Endothelial cell of umbilical vein (primary cell): ENCODE results near the gene ELK3. TPM values are rescaled to one million over a fixed set of nuclear protein-coding genes. Genes with fewer than 3 reads are reported as not detected.

Experiments used
- BruUV-seq: library from RNA; stranded (reverse); fragments of 400-500 nt; replicated peaks from 2 replicates; lab custom pipeline; 2021; lab: Mats Ljungman, UMichigan
- CTCF ChIA-PET: fragments of 300-600, 350-600 bp; sonication (Branson Sonifier 250); formaldehyde crosslinking; loops from one replicate; lab custom pipeline; 2021; ENCODE audit warnings: antibody characterized with exemption, inconsistent platforms; lab: Charles Lee
- POLR2A ChIA-PET: fragments of 300-600, 350-600 bp; sonication (Branson Sonifier 250); formaldehyde crosslinking; loops from one replicate; lab custom pipeline; 2021; ENCODE audit warnings: antibody characterized with exemption, inconsistent platforms; lab: Charles Lee
- DNase-seq: peaks from one replicate; pipeline ENCODE4 v3.0.0-alpha.2; 2011; ENCODE audit warnings: low read depth, low spot score
- FAIRE-seq: peaks from 2 replicates; lab custom pipeline; 2011; peaks lifted over from hg19 to GRCh38; lab: Jason Lieb, UNC
- H2AFZ ChIP-seq: 2 replicates; pipeline ENCODE4 v1.6.0; 2012; ENCODE audit warnings: low read depth, low read length, control low read depth, inconsistent platforms
- H3K27ac ChIP-seq: 2 replicates; pipeline ENCODE4 v1.5.1; 2011; ENCODE audit warnings: low read depth, mild to moderate bottlenecking, control low read depth, low read length, moderate library complexity; ENCODE audit not compliant: insufficient read depth
- H3K27me3 ChIP-seq, 2 experiments: 2 replicates each; pipeline versions ENCODE4 v1.6.0 to v1.6.1; 2011; ENCODE audit warnings: low read length in 2 of 2, mixed read lengths in 1 of 2; ENCODE audit not compliant: control insufficient read depth in 2 of 2, insufficient read depth in 2 of 2
- H3K36me3 ChIP-seq, 2 experiments: 2 replicates in 1 of 2; 3 replicates in 1 of 2; pipeline ENCODE4 v1.5.1; 2011; ENCODE audit warnings: low read length in 2 of 2, mild to moderate bottlenecking in 1 of 2, moderate library complexity in 1 of 2; ENCODE audit not compliant: control insufficient read depth in 2 of 2, insufficient read depth in 2 of 2; ENCODE audit errors: extremely low read depth in 1 of 2
- H3K4me1 ChIP-seq: 3 replicates; pipeline ENCODE4 v1.5.1; 2011; ENCODE audit warnings: mild to moderate bottlenecking, low read length; ENCODE audit not compliant: control insufficient read depth, insufficient read depth; ENCODE audit errors: extremely low read depth
- H3K4me2 ChIP-seq: 2 replicates; pipeline ENCODE4 v1.6.1; 2011; ENCODE audit warnings: low read length, control low read depth, mixed read lengths; ENCODE audit not compliant: insufficient read depth
- H3K4me3 ChIP-seq, 3 experiments: fragments of 200-600 bp in 1 of 3; sonication (generic), shearing (Covaris generic) in 1 of 3; replicated peaks in 1 of 3; 2 replicates each; pipeline ENCODE4 v1.5.1; 2011 to 2016; ENCODE audit warnings: control low read depth in 3 of 3, low read length in 3 of 3, mild to moderate bottlenecking in 2 of 3, inconsistent platforms in 1 of 3, low read depth in 1 of 3, moderate library complexity in 1 of 3; ENCODE audit not compliant: insufficient read depth in 1 of 3
- H3K79me2 ChIP-seq: 2 replicates; pipeline ENCODE4 v1.6.0; 2012; ENCODE audit warnings: low read length, inconsistent platforms; ENCODE audit not compliant: control insufficient read depth, insufficient read depth
- H3K9ac ChIP-seq: replicated peaks from 2 replicates; pipeline ENCODE3; 2011; ENCODE audit warnings: low read length, control low read depth; ENCODE audit not compliant: insufficient read depth; ENCODE audit errors: extremely low read depth
- H3K9me1 ChIP-seq: replicated peaks from 3 replicates; pipeline ENCODE4 v1.6.0; 2011; ENCODE audit warnings: mild to moderate bottlenecking, low read length; ENCODE audit not compliant: control insufficient read depth, insufficient read depth; ENCODE audit errors: extremely low read depth
- H3K9me3 ChIP-seq: replicated peaks from 2 replicates; pipeline ENCODE4 v1.5.1; 2012; ENCODE audit warnings: low read length, inconsistent platforms; ENCODE audit not compliant: control insufficient read depth, insufficient read depth
- H4K20me1 ChIP-seq: replicated peaks from 2 replicates; pipeline ENCODE3; 2011; ENCODE audit warnings: mild to moderate bottlenecking, low read length; ENCODE audit not compliant: control insufficient read depth, insufficient read depth; ENCODE audit errors: extremely low read depth
- CTCF ChIP-seq, 2 donors: IDR thresholded peaks; 1 replicate in 1 of 2; 2 replicates in 1 of 2; pipeline ENCODE4 v1.5.1; 2011; ENCODE audit warnings: low read length in 2 of 2, mild to moderate bottlenecking in 2 of 2, moderate library complexity in 2 of 2, control low read depth in 1 of 2, inconsistent platforms in 1 of 2, low read depth in 1 of 2; ENCODE audit not compliant: insufficient read depth in 1 of 2; ENCODE audit errors: extremely low read depth in 1 of 2
- EZH2 ChIP-seq: IDR thresholded peaks from 2 replicates; pipeline ENCODE4 v1.6.1; 2012; ENCODE audit warnings: borderline replicate concordance, low read depth, mild to moderate bottlenecking, moderate library complexity, low read length, inconsistent platforms; ENCODE audit not compliant: severe bottlenecking
- FOS ChIP-seq: IDR thresholded peaks from 2 replicates; pipeline ENCODE4 v1.6.1; 2011; ENCODE audit warnings: mild to moderate bottlenecking, low read length, moderate library complexity, borderline replicate concordance; ENCODE audit not compliant: insufficient read depth
- GATA2 ChIP-seq: IDR thresholded peaks from 2 replicates; pipeline ENCODE4 v1.7.0; 2011; ENCODE audit warnings: low read depth, mild to moderate bottlenecking, moderate library complexity, mixed read lengths, low read length; ENCODE audit not compliant: insufficient read length, insufficient read depth
- JUN ChIP-seq: IDR thresholded peaks from 2 replicates; pipeline ENCODE4 v1.6.1; 2011; ENCODE audit warnings: borderline replicate concordance, low read depth; ENCODE audit not compliant: insufficient read length, insufficient read depth
- MYC ChIP-seq: IDR thresholded peaks from one replicate; pipeline ENCODE4 v1.6.1; 2011; ENCODE audit warnings: mild to moderate bottlenecking, low read depth, low read length
- POLR2A ChIP-seq: IDR thresholded peaks from 2 replicates; pipeline ENCODE4 v1.6.1; 2012; ENCODE audit warnings: low read depth, mild to moderate bottlenecking, control low read depth, low read length
- POLR2AphosphoS5 ChIP-seq: IDR thresholded peaks from 2 replicates; pipeline ENCODE4 v1.6.1; 2012; ENCODE audit warnings: low read depth, mild to moderate bottlenecking, control low read depth, low read length, moderate library complexity; ENCODE audit not compliant: insufficient read depth
- dilution Hi-C: fragments of 300-500 bp; cut with MboI; formaldehyde crosslinking; loops from one replicate; pipeline ENCODE4 v1.15.0; 2019; ENCODE audit warnings: low sequenced_read_pairs; ENCODE audit not compliant: extremely low pct_ligation_motif_present
- intact Hi-C: fragments of 100-400 bp; cut with micrococcal nuclease; formaldehyde crosslinking; loops from one replicate; pipeline ENCODE4 v1.10.0; 2022
- polyA plus RNA-seq, 4 experiments: library from polyadenylated mRNA; depleted of rRNA in 3 of 4; stranded (reverse) in 3 of 4; unstranded in 1 of 4; fragments of >200 nt; gene quantifications; 2 replicates each; pipeline versions ENCODE4 v1.2.1 to v1.2.3, GENCODE V29; 2011 to 2012; ENCODE audit warnings: missing spikeins in 1 of 4
- total RNA-seq: library from RNA; stranded (reverse); gene quantifications from 2 replicates; pipeline ENCODE4 v1.2.3, GENCODE V29; 2021
- TF ChIP-seq, protein P1 (sequence below): IDR thresholded peaks from 2 replicates; pipeline ENCODE4 v1.6.1; 2011; ENCODE audit not compliant: insufficient read depth, insufficient read length

The ELK3 gene
- total and polyA plus RNA-seq, 2 donors (not counting 3 experiments of a cell fraction or from before 2014, with no cell fraction given) = 64.8 to 132 TPM

DNA sequence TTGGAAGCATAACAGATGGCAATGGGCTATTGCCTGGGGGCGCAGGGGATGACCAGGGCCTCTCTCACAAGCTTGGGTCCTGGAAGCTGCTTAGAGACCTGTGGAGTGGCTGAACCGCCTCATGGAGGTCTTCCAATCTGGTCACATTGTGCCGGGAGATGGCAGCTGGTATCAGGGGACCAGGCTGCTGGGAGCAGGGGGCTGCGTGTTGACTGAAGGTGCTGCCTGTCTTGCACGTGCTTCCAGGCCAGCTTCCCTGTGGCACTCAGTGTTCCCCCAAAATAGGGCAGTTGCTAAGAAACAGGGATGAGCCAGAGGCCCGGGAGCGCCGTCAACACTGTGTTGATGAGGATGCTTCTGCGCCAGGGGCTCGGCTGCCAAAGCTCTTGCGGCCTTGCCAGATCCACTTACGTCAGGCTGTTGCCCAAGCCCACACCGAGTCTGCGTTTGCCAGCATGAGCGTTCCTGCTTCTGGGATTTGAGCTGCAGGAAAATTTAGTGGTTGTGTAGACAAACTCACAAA, 39.8 kb downstream of the ELK3 start:
- Histone ChIP-seq H2AFZ (no peak overlapping the region), H3K4me1 (peaks cover 59% of the 10 kb centered on the region), H3K4me3 (no peak overlapping the region), H3K4me2 (no peak overlapping the region), H3K79me2 (peaks cover 98% of the 10 kb centered on the region), H3K27me3 (no peaks in the 10 kb centered on the region), H4K20me1 (peaks cover 12% of the 10 kb centered on the region), H3K9ac (no peak overlapping the region), H3K36me3 (peaks cover 19 to 51% of the 10 kb centered on the region in 2 experiments), H3K27ac (peak overlapping the region; percentile 40), H3K9me3 (no peaks in the 10 kb centered on the region), H3K9me1 (no peaks in the 10 kb centered on the region)
- intact Hi-C loops = no loop called here
- CTCF ChIA-PET = interaction anchor here (0.8 to 1.6 kb wide), 5 partner anchors 15 to 283 kb away, joined by 3 to 5 read pairs (median 3); no protein-coding TSS in a partner anchor
- POLR2A ChIA-PET = no interaction called here
- dilution Hi-C loops = no loop called here
- no peak for FAIRE-seq
- BruUV-seq = no TSS peak
- TF ChIP-seq POLR2AphosphoS5 (no peak), FOS (no peak), GATA2 (no peak), EZH2 (no peak), POLR2A (no peak), CTCF (IDR thresholded peaks at IDR 0.05; ENCODE audit: extremely low read depth in 1 of 2, insufficient read depth in 1 of 2, low read depth in 1 of 2, low read length in 2 of 2) (no peak), JUN (no peak), MYC (no peak)
- TF ChIP-seq, protein P1, sequence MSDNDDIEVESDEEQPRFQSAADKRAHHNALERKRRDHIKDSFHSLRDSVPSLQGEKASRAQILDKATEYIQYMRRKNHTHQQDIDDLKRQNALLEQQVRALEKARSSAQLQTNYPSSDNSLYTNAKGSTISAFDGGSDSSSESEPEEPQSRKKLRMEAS = no peak
- peak; percentile 56 for DNase-seq
